IPS-20b (cell line): Measurements from ENCODE around the gene NBAS.

Experiments
- H3K27ac ChIP-seq: one replicate; pipeline ENCODE4 v1.5.1; 2013; ENCODE audit warnings: low read length
- H3K27me3 ChIP-seq: 2 replicates; pipeline ENCODE4 v1.6.1; 2013; ENCODE audit warnings: mild to moderate bottlenecking, low read length, inconsistent platforms; ENCODE audit not compliant: insufficient read depth
- H3K36me3 ChIP-seq: 2 replicates; pipeline ENCODE4 v1.6.1; 2013; ENCODE audit warnings: low read depth, mild to moderate bottlenecking, inconsistent platforms, low read length, moderate library complexity; ENCODE audit not compliant: insufficient read depth
- H3K4me1 ChIP-seq: 2 replicates; pipeline ENCODE4 v1.6.1; 2013; ENCODE audit warnings: mild to moderate bottlenecking, control low read depth, inconsistent platforms, low read length, moderate library complexity; ENCODE audit not compliant: insufficient read depth
- H3K4me3 ChIP-seq: 2 replicates; pipeline ENCODE4 v1.5.1; 2013; ENCODE audit warnings: mild to moderate bottlenecking, low read length, inconsistent platforms
- H3K9ac ChIP-seq: 2 replicates; pipeline ENCODE4 v1.6.1; 2013; ENCODE audit warnings: low read depth, mild to moderate bottlenecking, inconsistent platforms, low read length, moderate library complexity
- H3K9me3 ChIP-seq: 2 replicates; pipeline ENCODE4 v1.6.1; 2013; ENCODE audit warnings: mild to moderate bottlenecking, low read depth, low read length, inconsistent platforms; ENCODE audit not compliant: insufficient read depth

Gene NBAS

GRCh38 chr2:15122915-15123314 is 438.2 kb downstream of the NBAS start:
- Histone ChIP-seq H3K4me1 (peaks cover 14% of the 10 kb centered on the region; the same call in 1 of the 2 replicates), H3K27ac (no peak overlapping the region), H3K4me3 (no peak overlapping the region), H3K27me3 (no peaks in the 10 kb centered on the region), H3K36me3 (no peaks in the 10 kb centered on the region), H3K9ac (no peak overlapping the region), H3K9me3 (no peaks in the 10 kb centered on the region)

GRCh38 chr2:15120631-15121030 is 440.5 kb downstream of the NBAS start:
- H3K9ac ChIP-seq: peak overlapping the region; percentile 5; the same call in 1 of the 2 replicates
- peaks cover 14% of the 10 kb centered on the region; the same call in 1 of the 2 replicates for H3K4me1 ChIP-seq
- no peaks in the 10 kb centered on the region for H3K9me3 ChIP-seq

GRCh38 chr2:15119722-15120175 is 441.4 kb downstream of the NBAS start:
- H3K9ac ChIP-seq: peak overlapping the region; percentile 5; the same call in 1 of the 2 replicates
- H3K4me3 ChIP-seq: no peak overlapping the region
- H3K9me3 ChIP-seq: no peaks in the 10 kb centered on the region
- H3K36me3 ChIP-seq: no peaks in the 10 kb centered on the region
- no peak overlapping the region for H3K27ac ChIP-seq
- H3K4me1 ChIP-seq: peaks cover 14% of the 10 kb centered on the region; the same call in 1 of the 2 replicates
- H3K27me3 ChIP-seq: no peaks in the 10 kb centered on the region

More at GRCh38 chr2:15120631-15121030, 440.5 kb downstream of the NBAS start:
- Histone ChIP-seq H3K27ac (no peak overlapping the region), H3K36me3 (no peaks in the 10 kb centered on the region), H3K4me3 (no peak overlapping the region), H3K27me3 (no peaks in the 10 kb centered on the region)

- H3K9ac ChIP-seq: no peak overlapping the region
- no peaks in the 10 kb centered on the region for H3K27me3 ChIP-seq
- peaks cover 14% of the 10 kb centered on the region; the same call in 1 of the 2 replicates for H3K4me1 ChIP-seq
- H3K27ac ChIP-seq: no peak overlapping the region
- no peaks in the 10 kb centered on the region for H3K36me3 ChIP-seq
- peaks cover 5% of the 10 kb centered on the region for H3K9me3 ChIP-seq
- H3K4me3 ChIP-seq: no peak overlapping the region
Observed at GRCh38 chr2:15117409-15118050, 443.6 kb downstream of the NBAS start.
